HG02571 (cell line): ENCODE measurements around the gene AGPS.

Source experiments
- ATAC-seq: cut with Tn5 transposase; IDR thresholded peaks from one replicate; pipeline ENCODE4 v1.9.1; 2021; ENCODE audit warnings: mild to moderate bottlenecking, moderate library complexity; ENCODE audit not compliant: unreplicated experiment

AGPS gene

DNA sequence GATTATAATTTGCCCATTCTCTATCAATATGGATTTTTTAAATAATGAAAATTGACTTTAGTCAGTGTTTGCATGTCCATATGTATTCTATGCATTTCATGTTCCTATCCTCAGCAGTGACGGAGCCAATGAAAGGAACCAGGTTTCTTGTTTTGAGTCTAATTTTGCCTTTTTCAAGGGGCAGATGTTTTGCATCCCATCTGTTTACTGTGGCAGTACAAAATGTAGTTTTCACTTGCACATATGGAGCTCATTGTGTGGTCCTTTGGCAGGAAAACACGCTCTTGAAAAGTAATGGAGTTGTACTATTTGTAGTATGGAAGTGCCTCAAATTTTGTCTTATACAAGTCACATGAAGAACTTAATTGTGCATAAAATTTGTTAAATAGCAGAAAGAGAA, 127.8 kb downstream of the AGPS start:
- ATAC-seq, result no peak

DNA sequence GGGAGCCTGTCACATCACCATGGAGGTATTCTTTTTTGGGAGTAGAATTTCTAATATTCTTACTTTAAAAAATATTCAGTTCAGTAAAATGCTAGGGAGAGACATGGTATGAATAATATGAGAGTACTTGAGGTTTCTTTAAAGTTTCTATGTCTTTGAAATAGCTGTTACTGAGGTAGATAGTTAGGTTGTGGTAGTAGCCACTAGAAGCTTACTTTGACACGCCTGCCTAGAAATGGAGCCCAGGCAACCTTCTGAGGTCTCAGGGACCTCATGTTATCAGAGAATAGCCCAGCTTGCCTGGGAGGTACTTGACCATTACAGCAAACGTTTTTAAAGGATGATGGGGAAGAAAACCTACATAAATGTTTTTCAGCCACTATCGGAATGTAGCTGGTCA, 131.2 kb downstream of the AGPS start:
- no peak for ATAC-seq

GRCh38 chr2:177525351-177525924, 132.9 kb downstream of the AGPS start:
- ATAC-seq, result no peak

DNA sequence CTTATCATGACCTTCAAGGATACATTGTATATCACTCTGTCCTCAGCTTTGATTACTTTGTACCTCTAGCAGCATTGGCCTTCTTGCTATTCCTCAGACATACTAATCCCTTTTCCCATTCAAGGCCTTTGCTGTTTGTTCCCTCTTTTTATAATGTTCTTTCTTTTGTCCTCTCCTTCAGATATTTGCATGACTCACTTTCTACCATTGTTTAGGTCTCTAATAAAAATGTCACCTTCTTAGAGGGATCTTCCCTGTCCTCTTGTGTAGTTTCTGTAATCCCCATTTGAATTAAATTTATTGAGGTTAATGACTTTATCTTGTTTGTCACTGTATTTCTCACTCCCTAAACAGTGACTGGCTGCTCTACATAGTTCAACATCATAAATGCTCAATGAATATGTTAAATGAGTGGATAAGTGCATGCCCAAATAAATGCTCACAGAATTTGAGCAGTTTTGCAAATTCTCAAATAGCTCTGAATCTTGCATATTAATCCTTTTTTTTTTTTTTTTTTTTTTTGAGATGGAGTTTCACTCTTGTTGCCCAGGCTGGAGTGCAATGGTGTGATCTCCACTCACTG, 135.9 kb downstream of the AGPS start:
- ATAC-seq, result no peak

DNA sequence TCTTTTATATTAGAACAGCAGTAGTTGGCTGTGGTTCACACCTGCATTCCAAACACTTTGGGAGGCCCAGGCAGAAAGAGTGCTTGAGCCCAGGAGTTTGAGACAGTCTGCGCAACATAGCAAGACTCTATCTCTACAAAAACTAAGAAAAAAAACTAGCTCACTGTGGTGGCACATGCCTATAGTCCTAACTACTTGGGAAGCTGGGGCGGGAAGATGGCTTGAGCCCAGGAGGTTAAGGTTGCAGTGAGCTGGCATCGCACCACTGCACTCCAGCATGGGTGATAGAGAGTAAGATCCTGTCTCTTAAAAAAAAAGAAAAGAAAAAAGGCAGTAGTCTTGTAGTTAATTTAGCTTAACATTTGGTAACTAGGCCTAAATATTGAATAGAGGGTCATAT, 136.6 kb downstream of the AGPS start:
- no peak for ATAC-seq

DNA sequence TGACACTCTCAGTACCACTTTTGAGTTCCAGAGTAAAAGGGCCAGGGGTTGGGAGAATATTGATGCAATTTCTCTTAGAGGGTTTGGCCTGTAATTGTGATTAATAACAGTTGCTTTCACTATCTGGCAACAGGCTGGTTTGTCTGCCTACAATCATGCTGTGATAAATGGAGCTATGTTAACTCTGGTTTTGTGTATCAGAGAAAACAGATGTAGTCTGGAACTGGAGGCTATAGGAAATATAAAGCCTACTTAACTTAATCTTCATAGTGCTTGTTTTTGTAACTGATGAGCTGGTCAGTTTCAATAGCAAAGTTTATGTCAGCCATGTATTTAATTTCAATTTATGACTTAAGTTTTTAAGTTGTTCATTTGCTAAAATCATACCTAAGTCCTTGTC, 138.0 kb downstream of the AGPS start:
- ATAC-seq, result no peak

GRCh38 chr2:177531706-177532105, 139.1 kb downstream of the AGPS start:
- ATAC-seq, result no peak

GRCh38 chr2:177532567-177532966, 140.0 kb downstream of the AGPS start:
- no peak for ATAC-seq

GRCh38 chr2:177533253-177533652, 140.7 kb downstream of the AGPS start:
- no peak for ATAC-seq

DNA sequence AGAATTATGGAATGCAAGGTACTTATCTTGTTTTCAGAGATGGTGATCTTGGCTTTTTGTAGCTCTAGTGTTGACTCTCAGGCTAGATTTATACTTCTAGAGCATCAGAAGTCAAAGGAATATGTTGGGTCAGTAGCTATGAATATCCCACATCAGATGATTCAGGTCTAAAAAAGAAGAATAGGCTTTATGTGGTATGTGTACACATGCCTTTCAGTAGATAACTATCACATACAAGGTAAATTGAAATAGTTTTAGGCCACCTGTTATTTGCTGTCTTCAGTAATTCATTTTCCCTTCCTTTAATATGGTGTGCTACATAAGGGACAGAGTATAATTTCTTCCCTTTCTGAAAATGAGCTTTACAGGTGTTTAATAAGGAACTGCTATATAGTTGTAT, 142.4 kb downstream of the AGPS start:
- ATAC-seq, result no peak

- no peak for ATAC-seq
These were observed 143.5 kb downstream of the AGPS start for GRCh38 chr2:177535958-177536504.

- ATAC-seq, result no peak
These were observed 144.6 kb downstream of the AGPS start for GRCh38 chr2:177537213-177537612.

GRCh38 chr2:177537636-177538035, 145.1 kb downstream of the AGPS start:
- no peak for ATAC-seq

DNA sequence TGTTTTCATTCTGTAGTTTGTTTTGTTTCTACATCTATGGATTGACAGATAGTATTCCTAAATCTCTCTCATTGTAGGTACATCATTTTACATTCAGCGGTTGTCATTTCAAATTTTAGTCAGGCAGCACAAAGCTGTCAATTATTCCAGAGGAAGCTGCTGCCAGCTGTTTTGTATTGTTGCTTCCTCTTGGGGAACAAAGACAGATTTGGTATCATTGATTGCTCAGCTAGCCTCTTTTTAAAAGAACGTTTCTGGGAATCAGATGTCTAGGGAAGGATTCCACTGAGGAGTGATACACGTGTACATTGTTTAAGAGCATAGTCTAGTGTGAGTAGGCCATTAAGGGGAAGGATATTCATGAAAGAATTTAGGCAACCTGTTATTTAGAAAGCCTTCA, 145.8 kb downstream of the AGPS start:
- no peak for ATAC-seq

DNA sequence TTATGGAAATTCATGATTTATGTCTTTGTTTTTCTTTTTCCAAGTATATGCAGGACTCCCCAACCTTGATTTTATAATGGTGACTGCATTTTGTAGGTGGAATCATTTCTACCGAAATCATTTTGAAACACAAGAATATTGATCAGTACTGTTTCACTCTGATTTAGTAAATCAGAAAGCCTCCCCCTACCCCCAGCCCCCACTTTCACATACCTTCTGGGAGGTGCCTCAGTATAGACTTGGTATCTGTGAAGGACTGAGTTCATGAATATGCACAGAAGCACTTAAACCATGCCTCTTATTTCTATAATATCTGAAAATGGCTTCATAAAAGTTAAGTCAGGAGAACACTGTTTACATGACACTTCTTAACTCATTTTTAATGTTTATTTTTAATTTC, 147.7 kb downstream of the AGPS start:
- no peak for ATAC-seq

DNA sequence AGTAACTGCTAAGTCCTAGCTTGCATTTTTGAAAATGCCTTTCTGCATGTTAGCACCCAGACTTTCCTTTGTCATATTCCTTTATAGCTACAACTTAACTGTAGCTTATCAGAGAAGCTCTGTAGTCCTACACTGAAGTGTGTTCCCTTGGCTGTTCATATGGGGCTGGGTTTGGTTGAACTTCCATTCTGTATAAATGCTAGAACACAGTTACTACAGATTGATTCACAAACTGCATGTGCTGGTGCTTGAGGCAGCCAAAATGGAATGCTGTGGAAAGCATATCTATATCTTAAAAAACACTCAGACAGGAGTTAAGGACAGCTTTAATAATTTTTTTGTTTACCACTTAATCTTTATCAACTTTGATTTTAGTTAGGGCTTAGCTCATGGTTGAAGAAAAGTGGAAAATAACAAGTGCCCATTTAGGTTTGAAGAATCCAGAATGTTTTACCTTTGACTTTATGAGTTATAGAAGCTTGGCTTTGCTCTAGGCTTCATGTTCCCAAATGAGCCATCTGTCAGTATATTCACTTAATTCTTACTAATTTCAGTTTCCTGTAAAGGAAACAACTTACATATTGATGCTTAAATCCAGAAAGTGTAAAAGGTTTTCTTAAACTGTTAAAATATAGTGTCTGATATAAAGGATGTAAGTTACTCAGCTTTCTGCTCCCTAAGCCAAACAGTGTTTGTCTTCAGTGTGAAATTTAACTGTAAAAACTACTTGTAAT, 148.9 kb downstream of the AGPS start:
- ATAC-seq, result no peak

GRCh38 chr2:177542396-177542795, 149.8 kb downstream of the AGPS start:
- no peak for ATAC-seq

- ATAC-seq, result no peak
These were observed 150.6 kb downstream of the AGPS start for GRCh38 chr2:177543007-177543760.

- no peak for ATAC-seq
These were observed 152.6 kb downstream of the AGPS start for GRCh38 chr2:177545143-177545542.

DNA sequence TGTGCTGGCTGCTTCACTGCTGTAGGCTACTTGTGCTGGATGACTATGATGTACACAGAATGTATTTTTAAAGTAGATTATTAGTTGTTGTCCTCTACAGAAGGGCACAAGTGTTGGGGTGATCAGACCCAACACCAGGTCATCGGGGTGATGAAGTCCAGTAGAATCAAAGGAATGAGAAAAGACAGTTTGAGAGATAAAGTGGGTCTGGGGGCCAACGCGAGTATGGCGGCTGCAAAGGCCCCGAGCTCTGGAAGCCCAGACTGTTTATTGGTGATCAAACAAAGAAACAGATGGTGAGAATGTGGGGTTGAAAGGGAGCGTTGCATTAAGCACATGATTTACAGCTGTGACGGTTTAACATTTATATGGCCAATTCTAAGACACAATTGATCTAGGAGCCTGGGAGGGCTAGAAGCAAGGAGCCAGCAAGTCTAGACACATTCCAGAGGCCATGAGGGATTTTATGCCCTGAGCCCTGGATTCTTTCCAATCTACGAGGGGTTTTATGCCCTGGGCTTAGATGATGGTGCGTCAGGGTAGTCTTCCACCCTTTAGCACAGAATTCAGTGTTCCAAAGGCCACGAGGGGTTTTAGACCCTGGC, 153.5 kb downstream of the AGPS start:
- ATAC-seq, result no peak

DNA sequence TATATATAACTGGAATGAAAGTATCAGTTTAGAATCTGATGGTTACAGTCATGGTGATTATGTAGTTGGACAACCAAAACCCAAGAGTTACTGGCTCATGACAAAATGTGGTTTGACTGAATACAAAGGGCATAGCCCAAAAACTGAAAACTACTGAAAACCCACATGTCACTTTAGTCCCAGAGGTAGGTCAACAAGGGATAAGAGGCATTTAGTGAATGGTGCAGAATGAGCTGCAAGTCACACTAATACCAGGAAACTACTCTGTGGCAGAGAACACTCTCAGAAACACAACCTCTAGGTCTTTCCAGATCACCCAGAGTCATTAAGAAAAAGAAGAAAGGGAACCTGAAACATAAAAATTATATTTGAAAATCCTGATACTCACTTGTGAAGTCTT, 154.5 kb downstream of the AGPS start:
- ATAC-seq, result peak; percentile 89
